OCI-LY7 (cell line): ENCODE results near the gene MEF2A.

Experiments
- EZH2phosphoT487 ChIP-seq: fragments of 200-600 bp; sonication (generic); IDR thresholded peaks from 2 replicates; pipeline ENCODE4 v1.6.1; 2018; ENCODE audit warnings: low read depth, borderline replicate concordance, mild to moderate bottlenecking, mixed run types, antibody characterized with exemption, low read length, moderate library complexity, mixed read lengths
- TF ChIP-seq, protein P1 (sequence below): fragments of 200-600 bp; sonication (generic); conservative IDR thresholded peaks from 2 replicates; pipeline ENCODE4 v1.5.1; 2014; ENCODE audit warnings: mild to moderate bottlenecking, antibody characterized with exemption, low read length, moderate library complexity, mixed read lengths

DNA sequence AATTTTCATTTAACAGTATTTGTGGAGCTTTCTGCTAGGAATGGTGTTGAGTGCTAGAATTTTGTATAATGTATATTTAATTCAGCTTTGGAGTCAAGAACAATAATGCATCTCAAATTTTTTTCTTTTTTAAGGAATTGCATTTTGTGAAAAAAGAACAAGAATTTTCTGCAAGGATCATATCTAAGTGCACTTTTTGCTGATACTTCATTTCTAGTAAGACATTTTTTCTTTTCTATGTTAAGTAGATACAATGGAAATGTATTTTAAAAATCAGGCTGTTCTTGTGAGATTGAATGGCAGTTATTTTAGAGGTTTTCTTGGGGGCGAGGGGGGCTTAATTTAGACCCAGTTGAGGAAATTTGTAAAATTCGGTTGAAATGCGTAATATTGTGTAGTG lies 32.5 kb downstream of the MEF2A start:
- TF ChIP-seq, protein P1, sequence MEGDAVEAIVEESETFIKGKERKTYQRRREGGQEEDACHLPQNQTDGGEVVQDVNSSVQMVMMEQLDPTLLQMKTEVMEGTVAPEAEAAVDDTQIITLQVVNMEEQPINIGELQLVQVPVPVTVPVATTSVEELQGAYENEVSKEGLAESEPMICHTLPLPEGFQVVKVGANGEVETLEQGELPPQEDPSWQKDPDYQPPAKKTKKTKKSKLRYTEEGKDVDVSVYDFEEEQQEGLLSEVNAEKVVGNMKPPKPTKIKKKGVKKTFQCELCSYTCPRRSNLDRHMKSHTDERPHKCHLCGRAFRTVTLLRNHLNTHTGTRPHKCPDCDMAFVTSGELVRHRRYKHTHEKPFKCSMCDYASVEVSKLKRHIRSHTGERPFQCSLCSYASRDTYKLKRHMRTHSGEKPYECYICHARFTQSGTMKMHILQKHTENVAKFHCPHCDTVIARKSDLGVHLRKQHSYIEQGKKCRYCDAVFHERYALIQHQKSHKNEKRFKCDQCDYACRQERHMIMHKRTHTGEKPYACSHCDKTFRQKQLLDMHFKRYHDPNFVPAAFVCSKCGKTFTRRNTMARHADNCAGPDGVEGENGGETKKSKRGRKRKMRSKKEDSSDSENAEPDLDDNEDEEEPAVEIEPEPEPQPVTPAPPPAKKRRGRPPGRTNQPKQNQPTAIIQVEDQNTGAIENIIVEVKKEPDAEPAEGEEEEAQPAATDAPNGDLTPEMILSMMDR: no peak
- TF ChIP-seq EZH2phosphoT487: no peak
